Measurements from ENCODE around the gene FBXO28.
"Not testable (repeated sequence)": the region's sequence is repeated elsewhere in the genome, so short reads cannot be mapped to it uniquely, and the experiment has no call there.

DNA sequence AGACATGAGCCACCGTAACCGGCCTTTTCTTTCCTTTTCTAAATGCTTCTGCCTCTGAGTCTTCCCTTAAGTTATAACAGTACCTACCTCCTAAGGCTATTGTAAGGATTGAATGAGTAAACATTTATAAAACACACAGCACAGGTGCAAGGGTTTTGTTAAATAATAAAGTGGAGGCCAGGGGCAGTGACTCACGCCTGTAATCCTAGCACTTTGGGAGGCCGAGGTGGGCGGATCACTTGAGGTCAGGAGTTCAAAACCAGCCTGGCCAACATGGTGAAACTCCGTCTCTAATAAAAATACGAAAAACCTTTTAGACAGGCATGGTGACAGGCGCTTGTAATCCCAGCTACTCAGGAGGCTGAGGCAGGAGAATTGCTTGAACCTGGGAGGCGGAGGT, 34.3 kb upstream of the FBXO28 start:
- TF ChIP-seq RAD21 (IDR thresholded peaks at IDR 0.05; ENCODE audit: low read depth); POLR2A (IDR thresholded peaks at IDR 0.05; ENCODE audit: borderline replicate concordance, extremely low read depth, insufficient read depth, insufficient read length); EGR1 (IDR thresholded peaks at IDR 0.05; ENCODE audit: low read depth); EZH2 (IDR thresholded peaks at IDR 0.05); TCF7L2 (IDR thresholded peaks at IDR 0.05; ENCODE audit: borderline replicate concordance, extremely low read depth, insufficient read depth, insufficient read length); ZNF274 (IDR thresholded peaks at IDR 0.05; ENCODE audit: low read depth, low read length); SIN3A (IDR thresholded peaks at IDR 0.05; ENCODE audit: low read depth); REST (IDR thresholded peaks at IDR 0.05; ENCODE audit: low read depth); ZFX (IDR thresholded peaks at IDR 0.05): not testable (repeated sequence)
- TF ChIP-seq, protein P1, sequence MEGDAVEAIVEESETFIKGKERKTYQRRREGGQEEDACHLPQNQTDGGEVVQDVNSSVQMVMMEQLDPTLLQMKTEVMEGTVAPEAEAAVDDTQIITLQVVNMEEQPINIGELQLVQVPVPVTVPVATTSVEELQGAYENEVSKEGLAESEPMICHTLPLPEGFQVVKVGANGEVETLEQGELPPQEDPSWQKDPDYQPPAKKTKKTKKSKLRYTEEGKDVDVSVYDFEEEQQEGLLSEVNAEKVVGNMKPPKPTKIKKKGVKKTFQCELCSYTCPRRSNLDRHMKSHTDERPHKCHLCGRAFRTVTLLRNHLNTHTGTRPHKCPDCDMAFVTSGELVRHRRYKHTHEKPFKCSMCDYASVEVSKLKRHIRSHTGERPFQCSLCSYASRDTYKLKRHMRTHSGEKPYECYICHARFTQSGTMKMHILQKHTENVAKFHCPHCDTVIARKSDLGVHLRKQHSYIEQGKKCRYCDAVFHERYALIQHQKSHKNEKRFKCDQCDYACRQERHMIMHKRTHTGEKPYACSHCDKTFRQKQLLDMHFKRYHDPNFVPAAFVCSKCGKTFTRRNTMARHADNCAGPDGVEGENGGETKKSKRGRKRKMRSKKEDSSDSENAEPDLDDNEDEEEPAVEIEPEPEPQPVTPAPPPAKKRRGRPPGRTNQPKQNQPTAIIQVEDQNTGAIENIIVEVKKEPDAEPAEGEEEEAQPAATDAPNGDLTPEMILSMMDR (IDR thresholded peaks at IDR 0.05 in 2 of 3, conservative IDR thresholded peaks at IDR 0.05 in 1 of 3; ENCODE audit: borderline replicate concordance in 1 of 3, insufficient read depth in 1 of 3, low read depth in 2 of 3, low read length in 2 of 3), result not testable (repeated sequence)
- TF ChIP-seq, protein P2, sequence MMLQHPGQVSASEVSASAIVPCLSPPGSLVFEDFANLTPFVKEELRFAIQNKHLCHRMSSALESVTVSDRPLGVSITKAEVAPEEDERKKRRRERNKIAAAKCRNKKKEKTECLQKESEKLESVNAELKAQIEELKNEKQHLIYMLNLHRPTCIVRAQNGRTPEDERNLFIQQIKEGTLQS (IDR thresholded peaks at IDR 0.05), result not testable (repeated sequence)

Data from HCT116 (cell line).